HS-27A (cell line): ENCODE measurements around the gene MYO10.

Experiments
- DNase-seq: peaks from one replicate; pipeline ENCODE4 v3.0.0-alpha.2; 2012; ENCODE audit warnings: low read depth, missing footprints

MYO10 gene

GRCh38 chr5:16812448-16812847, 123.6 kb downstream of the MYO10 start:
- DNase-seq: no peak

GRCh38 chr5:16810208-16810854, 125.8 kb downstream of the MYO10 start:
- no peak for DNase-seq

- no peak for DNase-seq
Observed at GRCh38 chr5:16809395-16810207, 126.5 kb downstream of the MYO10 start.

GRCh38 chr5:16809010-16809394, 127.1 kb downstream of the MYO10 start:
- no peak for DNase-seq

DNA sequence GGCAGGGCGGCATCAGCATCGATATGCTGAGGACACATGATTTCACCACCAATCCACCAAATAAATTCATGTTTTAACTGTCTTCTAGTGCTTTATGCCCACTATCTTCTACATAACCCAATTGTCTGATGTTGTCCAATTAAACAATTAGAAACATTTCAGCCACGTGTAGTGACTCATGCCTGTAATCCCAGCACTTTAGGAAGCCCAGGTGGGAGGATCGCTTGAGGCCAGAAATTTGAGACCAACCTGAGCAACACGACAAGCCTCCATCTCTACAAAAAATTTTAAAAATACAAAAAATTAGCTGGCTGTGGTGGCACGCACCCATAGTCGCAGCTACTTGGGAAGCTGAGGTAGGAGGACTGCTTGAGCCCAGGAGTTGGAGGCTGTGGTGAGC, 128.1 kb downstream of the MYO10 start:
- no peak for DNase-seq

DNA sequence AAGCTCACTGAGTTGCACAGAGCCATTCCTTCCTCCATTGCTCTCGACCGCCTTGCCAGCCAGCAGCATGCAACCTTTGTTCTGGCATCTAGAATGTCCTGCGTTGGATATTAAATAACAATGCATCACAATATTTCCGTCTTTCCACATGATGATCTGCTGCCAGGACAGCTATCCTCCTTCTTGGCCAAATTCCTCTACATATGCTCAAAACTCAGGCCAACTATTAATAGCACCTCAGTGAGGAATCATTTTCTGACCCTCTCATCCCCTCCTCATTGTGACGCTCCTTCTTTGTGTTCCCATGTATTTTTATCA, 128.6 kb downstream of the MYO10 start:
- DNase-seq: no peak

- DNase-seq: no peak
Observed at GRCh38 chr5:16806711-16807546, 129.2 kb downstream of the MYO10 start.

DNA sequence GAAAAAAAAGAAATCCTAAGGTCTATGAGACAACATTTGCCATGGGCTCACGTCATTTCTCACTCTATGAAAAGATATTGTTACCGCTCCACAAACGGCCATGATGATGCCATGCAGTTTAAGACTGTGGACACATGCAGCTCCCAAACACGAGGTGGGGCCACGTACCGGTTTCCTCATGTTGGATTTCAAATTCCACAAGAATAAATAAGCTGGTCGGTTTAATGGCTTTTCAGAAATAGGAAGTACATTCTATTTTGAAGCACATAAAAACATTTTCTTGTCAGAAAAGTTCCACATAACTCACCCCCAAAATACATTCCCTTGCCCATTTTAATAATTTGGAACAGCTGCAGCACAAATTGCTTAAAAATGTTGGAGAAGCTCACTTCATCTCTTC, 130.6 kb downstream of the MYO10 start:
- no peak for DNase-seq

GRCh38 chr5:16803831-16804230, 132.3 kb downstream of the MYO10 start:
- no peak for DNase-seq

DNA sequence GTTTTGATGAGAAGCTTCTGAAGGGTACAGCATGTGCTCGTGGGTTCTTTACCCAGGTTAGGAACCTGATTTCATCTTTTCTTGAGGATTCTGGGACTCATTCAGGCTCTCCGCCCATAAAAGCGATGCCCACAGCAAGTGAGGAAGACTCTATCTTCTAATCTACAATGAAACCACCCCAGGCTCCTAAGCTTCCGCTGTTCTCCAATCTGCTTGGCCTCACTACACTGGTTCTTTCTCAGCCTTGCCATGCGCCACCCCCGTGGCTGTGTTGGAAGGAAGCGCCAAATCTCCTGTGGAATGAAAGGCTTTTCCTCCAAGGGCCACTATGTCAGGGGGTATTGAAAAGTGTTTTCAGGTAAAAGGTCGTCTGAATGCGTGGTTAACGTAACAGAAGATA, 135.6 kb downstream of the MYO10 start:
- no peak for DNase-seq

GRCh38 chr5:16799796-16800195, 136.3 kb downstream of the MYO10 start:
- DNase-seq: no peak

DNA sequence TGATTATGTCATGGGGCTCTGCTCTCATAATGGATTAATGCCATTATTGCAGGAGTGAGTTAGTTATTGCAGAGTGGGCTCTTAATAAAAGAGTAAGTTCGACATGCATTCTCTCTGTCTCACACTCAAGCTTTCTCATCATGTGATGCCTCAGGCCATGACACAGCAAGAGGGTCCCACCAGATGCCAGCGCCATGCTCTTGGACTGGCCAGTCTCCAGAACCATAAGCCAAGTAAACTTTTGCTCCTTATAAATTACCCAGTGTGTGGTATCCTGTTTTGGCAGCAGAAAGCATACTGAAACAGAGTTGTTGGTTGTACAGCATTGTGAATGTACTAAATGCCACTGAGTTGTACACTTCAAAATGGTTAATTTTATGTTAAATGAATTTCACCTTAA, 138.1 kb downstream of the MYO10 start:
- no peak for DNase-seq

DNA sequence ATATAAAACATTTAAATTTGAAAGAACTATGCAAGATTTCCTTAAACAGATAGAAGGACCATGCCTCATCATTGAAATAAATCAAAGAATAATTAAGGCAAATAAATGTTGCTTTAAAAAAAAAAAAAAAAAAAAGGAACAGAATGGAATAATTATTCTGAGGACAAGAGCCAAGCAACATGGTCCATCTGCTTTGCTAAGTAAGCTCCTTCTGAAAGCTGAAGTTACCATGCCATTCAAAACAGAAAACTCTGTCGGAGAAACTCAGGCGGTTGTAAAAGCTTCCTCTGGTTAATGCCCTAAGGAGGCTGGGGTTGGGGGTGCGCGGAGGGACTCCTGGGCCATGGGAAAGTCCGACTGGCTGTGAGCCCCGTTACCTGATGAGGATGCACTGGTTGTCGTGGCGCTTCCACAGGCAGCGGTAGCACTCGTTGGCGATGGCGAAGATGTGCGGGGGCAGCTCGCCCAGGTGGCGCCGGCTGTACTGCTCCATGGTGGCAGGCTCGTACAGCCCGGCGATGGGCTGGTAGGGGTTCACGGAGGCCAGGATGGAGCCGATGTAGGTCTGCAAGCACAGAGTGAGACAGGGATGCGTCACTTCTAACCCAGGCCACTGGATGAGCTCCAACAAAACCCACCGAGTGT, 141.7 kb downstream of the MYO10 start:
- DNase-seq: no peak

DNA sequence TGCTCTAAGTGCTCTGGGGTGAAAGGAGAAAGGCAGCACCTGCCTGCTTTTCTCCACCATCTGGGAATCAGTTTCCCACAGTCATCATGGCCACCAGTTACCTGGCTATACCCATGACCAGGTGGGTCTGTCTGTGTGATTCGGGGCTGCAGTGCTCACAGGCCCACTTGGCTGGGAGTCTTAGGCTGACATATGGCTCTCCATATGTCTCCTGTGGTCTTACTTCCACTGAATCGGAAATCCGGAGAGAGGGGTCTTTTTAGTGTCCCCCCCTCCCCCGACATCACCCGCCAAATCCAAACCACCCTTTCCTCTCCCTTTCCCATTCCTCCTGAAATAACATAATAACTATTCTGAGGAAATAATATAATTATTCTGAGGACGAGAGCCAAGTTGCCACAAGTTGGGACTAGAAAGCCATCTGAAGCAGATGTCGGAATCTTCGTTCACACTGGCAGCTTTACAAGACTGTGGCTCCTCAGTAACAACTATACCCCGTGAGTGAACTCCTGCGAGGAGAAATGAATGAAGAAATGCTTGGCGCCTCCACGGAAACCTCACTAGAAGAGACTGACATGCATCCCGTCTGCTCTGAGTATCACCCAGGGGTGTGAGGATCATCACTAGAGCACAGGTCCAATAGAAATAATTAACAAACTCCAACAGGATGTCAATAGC, 143.4 kb downstream of the MYO10 start:
- no peak for DNase-seq

GRCh38 chr5:16791904-16792597, 144.0 kb downstream of the MYO10 start:
- no peak for DNase-seq

- peak; percentile 41 for DNase-seq
Observed at GRCh38 chr5:16791036-16791705, 144.9 kb downstream of the MYO10 start.

GRCh38 chr5:16788957-16789356, 147.1 kb downstream of the MYO10 start:
- no peak for DNase-seq

- DNase-seq: no peak
Observed at GRCh38 chr5:16787278-16787677, 148.8 kb downstream of the MYO10 start.

GRCh38 chr5:16784843-16785791, 151.0 kb downstream of the MYO10 start:
- no peak for DNase-seq

DNA sequence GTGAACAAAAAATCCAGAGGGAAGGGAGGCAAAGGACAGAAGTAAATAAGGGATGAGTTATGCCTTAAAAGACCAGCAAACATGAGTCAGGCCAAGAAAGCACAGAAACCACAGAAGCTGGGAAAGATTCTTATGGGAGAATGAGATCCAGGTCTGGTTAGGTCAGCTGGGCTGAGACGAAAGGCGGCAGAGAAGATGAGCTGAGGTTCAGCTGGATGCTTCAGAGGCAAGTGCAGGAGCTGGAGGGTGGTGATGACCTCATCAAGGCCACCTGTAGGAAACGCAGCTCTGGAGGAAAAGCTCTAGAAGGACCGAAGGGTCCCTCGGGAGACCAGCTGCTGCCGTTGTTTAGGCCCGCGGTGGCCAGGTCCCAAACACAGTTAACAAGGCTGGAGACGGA, 152.0 kb downstream of the MYO10 start:
- DNase-seq: no peak
